Right atrium auricular region (tissue), 2 donors: ENCODE data around the gene RASGRF2. TPM values are rescaled to one million over a fixed set of nuclear protein-coding genes. Genes with fewer than 3 reads are reported as not detected.

Experiments
- DNase-seq: peaks from one replicate; pipeline ENCODE4 v3.0.0-alpha.2; 2019; ENCODE audit warnings: low spot score
- H3K27ac ChIP-seq, 2 donors: fragments of 200-600 bp; sonication (generic); 1 replicate in 1 of 2; 2 replicates in 1 of 2; pipeline ENCODE4 v1.5.1; 2016 to 2019
- H3K27me3 ChIP-seq, 2 donors: fragments of 200-600 bp; sonication (generic); one replicate each; pipeline versions ENCODE4 v1.5.1 to v1.6.0; 2017 to 2019
- H3K36me3 ChIP-seq: fragments of 200-600 bp; sonication (generic); one replicate; pipeline ENCODE4 v1.5.1; 2016
- H3K4me1 ChIP-seq, 2 donors: fragments of 200-600 bp; sonication (generic); one replicate each; pipeline versions ENCODE4 v1.5.1 to v1.6.0; 2017 to 2019
- H3K4me3 ChIP-seq, 2 donors: fragments of 200-600 bp; sonication (generic); 1 replicate in 1 of 2; 2 replicates in 1 of 2; pipeline ENCODE4 v1.5.1; 2017 to 2019; ENCODE audit warnings: mild to moderate bottlenecking in 1 of 2, moderate library complexity in 1 of 2
- H3K9me3 ChIP-seq, 2 donors: fragments of 200-600 bp; sonication (generic); one replicate each; pipeline ENCODE4 v1.5.1; 2019
- total RNA-seq, 2 donors: library from RNA; depleted of rRNA; stranded (reverse); fragments of >200 nt; gene quantifications; one replicate each; pipeline ENCODE4 v1.1.0, GENCODE V29; 2016
- TF ChIP-seq, protein P1 (sequence below), 2 donors: fragments of 200-600 bp; sonication (generic); IDR thresholded peaks; one replicate each; pipeline ENCODE4 v1.5.1; 2019; ENCODE audit warnings: antibody characterized with exemption in 2 of 2

RASGRF2 gene
- total RNA-seq, 2 donors from 2014 or later: 3.5 to 6.3 TPM

DNA sequence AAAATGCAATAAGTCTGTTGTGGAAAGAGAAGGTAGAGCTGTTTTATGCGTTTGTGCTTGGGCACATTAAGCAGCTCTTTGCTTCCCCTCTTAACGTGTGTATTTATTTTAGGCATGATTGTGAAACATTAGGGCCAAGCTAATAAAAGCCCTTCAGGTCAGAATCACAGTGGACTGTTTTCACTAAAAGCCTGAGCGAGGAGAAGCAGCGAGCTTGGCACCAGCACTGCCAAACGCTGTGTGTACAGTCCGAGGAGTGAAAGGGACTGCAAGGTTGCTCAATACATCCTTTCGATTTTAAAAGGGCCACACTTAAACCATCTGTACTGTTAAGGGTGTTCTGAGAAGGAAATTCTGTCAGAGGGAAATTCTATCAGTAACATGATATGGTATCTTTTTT lies 165.8 kb downstream of the RASGRF2 start:
- TF ChIP-seq, protein P1, sequence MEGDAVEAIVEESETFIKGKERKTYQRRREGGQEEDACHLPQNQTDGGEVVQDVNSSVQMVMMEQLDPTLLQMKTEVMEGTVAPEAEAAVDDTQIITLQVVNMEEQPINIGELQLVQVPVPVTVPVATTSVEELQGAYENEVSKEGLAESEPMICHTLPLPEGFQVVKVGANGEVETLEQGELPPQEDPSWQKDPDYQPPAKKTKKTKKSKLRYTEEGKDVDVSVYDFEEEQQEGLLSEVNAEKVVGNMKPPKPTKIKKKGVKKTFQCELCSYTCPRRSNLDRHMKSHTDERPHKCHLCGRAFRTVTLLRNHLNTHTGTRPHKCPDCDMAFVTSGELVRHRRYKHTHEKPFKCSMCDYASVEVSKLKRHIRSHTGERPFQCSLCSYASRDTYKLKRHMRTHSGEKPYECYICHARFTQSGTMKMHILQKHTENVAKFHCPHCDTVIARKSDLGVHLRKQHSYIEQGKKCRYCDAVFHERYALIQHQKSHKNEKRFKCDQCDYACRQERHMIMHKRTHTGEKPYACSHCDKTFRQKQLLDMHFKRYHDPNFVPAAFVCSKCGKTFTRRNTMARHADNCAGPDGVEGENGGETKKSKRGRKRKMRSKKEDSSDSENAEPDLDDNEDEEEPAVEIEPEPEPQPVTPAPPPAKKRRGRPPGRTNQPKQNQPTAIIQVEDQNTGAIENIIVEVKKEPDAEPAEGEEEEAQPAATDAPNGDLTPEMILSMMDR (IDR thresholded peaks at IDR 0.05): no peak
- H3K36me3 ChIP-seq: no peaks in the 10 kb centered on the region
- no peak overlapping the region for H3K27ac ChIP-seq
- H3K4me3 ChIP-seq: no peak overlapping the region
- no peak for DNase-seq
- no peaks in the 10 kb centered on the region for H3K4me1 ChIP-seq
- no peaks in the 10 kb centered on the region for H3K9me3 ChIP-seq
- no peaks in the 10 kb centered on the region for H3K27me3 ChIP-seq

DNA sequence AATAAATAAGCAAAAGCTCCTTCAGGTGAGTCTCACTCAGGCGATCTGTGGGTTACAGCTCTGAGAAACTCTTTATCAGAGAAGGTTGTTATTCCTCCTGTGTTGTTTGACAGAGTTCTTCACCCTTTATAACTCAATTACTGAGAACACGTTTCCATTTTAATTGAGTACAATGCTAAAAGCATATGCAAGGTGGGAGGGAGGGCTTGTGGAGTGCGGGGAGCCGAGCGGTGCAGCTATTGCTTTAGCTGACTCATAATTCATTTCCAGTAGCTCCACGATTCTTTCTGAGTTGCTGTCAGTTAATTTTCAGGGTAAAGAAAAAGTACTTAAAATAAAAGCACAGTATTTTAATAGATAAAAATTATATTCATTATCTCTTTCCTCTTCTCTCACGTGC lies 168.3 kb downstream of the RASGRF2 start:
- Histone ChIP-seq H3K27me3 (no peaks in the 10 kb centered on the region), H3K36me3 (no peaks in the 10 kb centered on the region), H3K9me3 (no peaks in the 10 kb centered on the region), H3K4me1 (no peaks in the 10 kb centered on the region), H3K27ac (no peak overlapping the region), H3K4me3 (no peak overlapping the region)
- TF ChIP-seq, protein P1 (IDR thresholded peaks at IDR 0.05): no peak
- DNase-seq: no peak

DNA sequence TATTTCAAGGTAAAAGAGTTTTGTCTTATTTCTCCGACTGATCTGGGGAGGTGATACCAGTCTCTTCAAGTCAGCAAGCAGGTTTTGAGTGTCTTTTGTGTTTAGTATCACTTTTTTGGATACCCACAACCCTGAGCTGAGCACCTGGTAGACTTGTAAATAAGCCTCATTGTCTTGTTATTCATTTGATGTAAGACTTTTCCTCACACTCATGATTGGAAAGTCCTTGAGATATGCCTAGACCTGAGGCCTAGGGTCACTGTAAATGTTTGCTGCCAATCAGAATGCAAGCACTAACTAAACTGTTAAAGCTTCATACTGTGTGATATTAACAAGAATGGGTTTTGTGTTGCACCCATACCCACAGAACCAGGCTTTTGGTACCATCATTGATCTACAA lies 172.2 kb downstream of the RASGRF2 start:
- no peaks in the 10 kb centered on the region for H3K27me3 ChIP-seq
- H3K9me3 ChIP-seq: no peaks in the 10 kb centered on the region
- no peaks in the 10 kb centered on the region for H3K36me3 ChIP-seq
- DNase-seq: no peak
- H3K27ac ChIP-seq: no peak overlapping the region
- H3K4me3 ChIP-seq: no peak overlapping the region
- H3K4me1 ChIP-seq: no peaks in the 10 kb centered on the region
- TF ChIP-seq, protein P1 (IDR thresholded peaks at IDR 0.05): no peak

DNA sequence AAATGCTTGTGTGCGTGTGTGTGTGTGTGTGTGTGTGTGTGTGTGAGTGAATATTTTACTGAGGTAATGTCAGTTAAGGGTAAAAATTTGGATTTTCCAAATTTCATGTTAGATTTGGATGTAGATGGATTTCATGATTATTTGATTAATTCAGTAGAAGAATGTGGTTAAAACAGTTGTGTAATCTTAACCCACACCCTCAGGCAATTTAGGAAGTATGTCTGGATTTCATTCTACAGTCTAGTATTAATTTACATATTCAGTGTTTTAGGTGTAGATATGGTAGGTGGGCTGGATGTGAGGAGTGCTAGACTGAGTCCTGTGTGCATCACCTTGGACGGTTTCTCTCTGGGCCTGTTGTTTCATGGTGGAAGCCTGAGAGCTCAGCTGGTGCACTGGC lies 173.9 kb downstream of the RASGRF2 start:
- no peak for DNase-seq
- TF ChIP-seq, protein P1 (IDR thresholded peaks at IDR 0.05): no peak
- Histone ChIP-seq H3K4me1 (no peaks in the 10 kb centered on the region), H3K9me3 (no peaks in the 10 kb centered on the region), H3K27me3 (no peaks in the 10 kb centered on the region), H3K4me3 (no peak overlapping the region), H3K36me3 (no peaks in the 10 kb centered on the region), H3K27ac (no peak overlapping the region)

DNA sequence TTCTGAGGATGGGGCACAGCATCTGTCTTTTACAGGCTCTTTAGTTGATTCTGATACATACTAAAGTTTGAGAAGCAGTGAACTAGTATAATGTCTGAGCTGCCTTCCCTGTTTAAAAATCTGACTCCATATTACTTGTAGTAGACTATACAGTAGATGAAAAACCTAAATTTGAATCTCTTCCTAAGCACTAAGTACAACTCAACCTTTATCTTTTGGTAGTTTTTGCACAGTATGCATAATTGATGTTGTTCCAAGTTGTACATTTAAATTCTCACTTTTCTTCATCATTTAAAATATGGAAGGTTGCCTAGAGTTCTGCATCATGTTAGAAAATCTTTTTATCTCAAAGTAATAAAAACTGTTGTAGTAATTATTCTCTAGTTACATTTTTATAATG lies 174.4 kb downstream of the RASGRF2 start:
- no peak for DNase-seq
- no peak overlapping the region for H3K27ac ChIP-seq
- TF ChIP-seq, protein P1 (IDR thresholded peaks at IDR 0.05): no peak
- no peaks in the 10 kb centered on the region for H3K4me1 ChIP-seq
- H3K36me3 ChIP-seq: no peaks in the 10 kb centered on the region
- H3K9me3 ChIP-seq: no peaks in the 10 kb centered on the region
- no peak overlapping the region for H3K4me3 ChIP-seq
- no peaks in the 10 kb centered on the region for H3K27me3 ChIP-seq

DNA sequence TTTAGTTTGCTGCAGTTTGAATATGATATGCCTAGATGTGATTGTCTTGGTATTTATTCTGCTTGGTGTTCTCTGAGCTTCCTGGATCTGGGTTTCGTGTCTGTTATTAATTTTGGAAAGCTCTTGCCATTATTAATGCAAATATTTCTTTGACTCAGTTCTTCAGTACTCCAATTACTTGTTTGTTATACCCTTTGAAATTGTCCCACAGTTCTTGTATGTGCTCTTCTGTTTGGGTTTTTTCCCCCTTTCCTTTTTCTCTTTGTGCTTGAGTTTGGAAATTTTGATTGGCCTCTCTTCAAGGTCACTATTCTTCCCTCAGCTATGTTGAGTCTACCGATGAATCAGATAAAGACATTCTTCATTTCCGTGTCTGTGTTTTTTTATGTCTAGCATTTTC lies 176.4 kb downstream of the RASGRF2 start:
- Histone ChIP-seq H3K4me1 (peaks cover 0 to 13% of the 10 kb centered on the region in 2 donors), H3K9me3 (no peaks in the 10 kb centered on the region), H3K4me3 (no peak overlapping the region), H3K27ac (no peak overlapping the region), H3K27me3 (no peaks in the 10 kb centered on the region), H3K36me3 (no peaks in the 10 kb centered on the region)
- DNase-seq: no peak
- TF ChIP-seq, protein P1 (IDR thresholded peaks at IDR 0.05): no peak
